ENCODE data around the gene CRYM. TPM values are rescaled to one million over a fixed set of nuclear protein-coding genes. Genes with fewer than 3 reads are reported as not detected.
A peak's percentile ranks its signal among the peaks of the same experiment; 100 is the strongest.
"Not testable (repeated sequence)": the region's sequence is repeated elsewhere in the genome, so short reads cannot be mapped to it uniquely, and the experiment has no call there.

Gene CRYM
- total RNA-seq (0.33 TPM), polyA plus RNA-seq (0.87 TPM)
- long read RNA-seq, donor 1 = 0 reads
- long read RNA-seq, donor 2 = 0 reads
- long read RNA-seq, donor 3 = 0 reads
- long read RNA-seq, donor 4 = 0 reads
- long read RNA-seq, donor 5 = 0 reads
- long read RNA-seq, donor 6 = 0 reads
- long read RNA-seq, donor 7 = 0 reads
- long read RNA-seq, donor 8 = 0 reads
- long read RNA-seq, donor 9 = 0 reads
- long read RNA-seq, donor 10 = 0 reads

GRCh38 chr16:21277927-21278706 lies at the start of gene CRYM:
CRYM (minus strand) TSS chr16:21278290; CDS start chr16:21278251, 39 bp downstream.
- peaks cover 0 to 7% of the 10 kb centered on the region in 2 donors for H3K4me1 ChIP-seq (ENCODE audit: control insufficient read depth in 2 of 2, insufficient read depth in 2 of 2, low read length in 2 of 2)
- WGBS = 2% methylated on average over 46 of the region's 46 CpGs
- no peaks in the 10 kb centered on the region for H3K9me3 ChIP-seq (ENCODE audit: control insufficient read depth in 2 of 2, insufficient read depth in 1 of 2, low read length in 1 of 2)
- no peak within 1 kb of the TSS for H3K27ac ChIP-seq (ENCODE audit: low read depth in 1 of 2, low read length in 1 of 2)
- no peak within 1 kb of the TSS for H3K4me3 ChIP-seq (ENCODE audit: low read length in 2 of 2)
- peaks cover 20 to 50% of the 10 kb centered on the region in 2 donors for H3K27me3 ChIP-seq (ENCODE audit: control insufficient read depth in 2 of 2, insufficient read depth in 1 of 2, low read length in 1 of 2)
- peak in 6 of 9 donors; percentile 23 to 63 (median 38) for DNase-seq (ENCODE audit: low read depth in 6 of 9, low spot score in 9 of 9)
- H3K36me3 ChIP-seq (ENCODE audit: control insufficient read depth in 2 of 2, insufficient read depth in 2 of 2, low read length in 1 of 2) = no peaks in the 10 kb centered on the region

- 99% methylated on average over 3 of the region's 3 CpGs for WGBS
- H3K4me1 ChIP-seq (ENCODE audit: control insufficient read depth in 2 of 2, insufficient read depth in 2 of 2, low read length in 2 of 2) = no peaks in the 10 kb centered on the region
- no peaks in the 10 kb centered on the region for H3K9me3 ChIP-seq (ENCODE audit: control insufficient read depth in 2 of 2, insufficient read depth in 1 of 2, low read length in 1 of 2)
- no peaks in the 10 kb centered on the region for H3K27me3 ChIP-seq (ENCODE audit: control insufficient read depth in 2 of 2, insufficient read depth in 1 of 2, low read length in 1 of 2)
- no peaks in the 10 kb centered on the region for H3K36me3 ChIP-seq (ENCODE audit: control insufficient read depth in 2 of 2, insufficient read depth in 2 of 2, low read length in 1 of 2)
- no peak overlapping the region for H3K4me3 ChIP-seq (ENCODE audit: low read length in 2 of 2)
- no peak for DNase-seq (ENCODE audit: low read depth in 6 of 9, low spot score in 9 of 9)
- H3K27ac ChIP-seq (ENCODE audit: low read depth in 1 of 2, low read length in 1 of 2) = no peak overlapping the region
Observed at GRCh38 chr16:21327046-21327445, 49.0 kb upstream of the CRYM start.

GRCh38 chr16:21326459-21326858 lies 48.4 kb upstream of the CRYM start:
- Histone ChIP-seq H3K36me3 (ENCODE audit: control insufficient read depth in 2 of 2, insufficient read depth in 2 of 2, low read length in 1 of 2) (no peaks in the 10 kb centered on the region), H3K27ac (ENCODE audit: low read depth in 1 of 2, low read length in 1 of 2) (no peak overlapping the region), H3K4me3 (ENCODE audit: low read length in 2 of 2) (no peak overlapping the region), H3K9me3 (ENCODE audit: control insufficient read depth in 2 of 2, insufficient read depth in 1 of 2, low read length in 1 of 2) (no peaks in the 10 kb centered on the region), H3K4me1 (ENCODE audit: control insufficient read depth in 2 of 2, insufficient read depth in 2 of 2, low read length in 2 of 2) (no peaks in the 10 kb centered on the region), H3K27me3 (ENCODE audit: control insufficient read depth in 2 of 2, insufficient read depth in 1 of 2, low read length in 1 of 2) (no peaks in the 10 kb centered on the region)
- DNase-seq (ENCODE audit: low read depth in 6 of 9, low spot score in 9 of 9) = no peak
- 99% methylated on average over 2 of the region's 2 CpGs for WGBS

GRCh38 chr16:21324267-21324666 lies 46.2 kb upstream of the CRYM start:
- H3K4me1 ChIP-seq (ENCODE audit: control insufficient read depth in 2 of 2, insufficient read depth in 2 of 2, low read length in 2 of 2) = no peaks in the 10 kb centered on the region
- no peak overlapping the region for H3K27ac ChIP-seq (ENCODE audit: low read depth in 1 of 2, low read length in 1 of 2)
- H3K9me3 ChIP-seq (ENCODE audit: control insufficient read depth in 2 of 2, insufficient read depth in 1 of 2, low read length in 1 of 2) = no peaks in the 10 kb centered on the region
- no peak overlapping the region for H3K4me3 ChIP-seq (ENCODE audit: low read length in 2 of 2)
- 95% methylated on average over 4 of the region's 4 CpGs for WGBS
- no peaks in the 10 kb centered on the region for H3K27me3 ChIP-seq (ENCODE audit: control insufficient read depth in 2 of 2, insufficient read depth in 1 of 2, low read length in 1 of 2)
- no peak for DNase-seq (ENCODE audit: low read depth in 6 of 9, low spot score in 9 of 9)
- H3K36me3 ChIP-seq (ENCODE audit: control insufficient read depth in 2 of 2, insufficient read depth in 2 of 2, low read length in 1 of 2) = no peaks in the 10 kb centered on the region

GRCh38 chr16:21322251-21322650 lies 44.2 kb upstream of the CRYM start:
- not testable (repeated sequence) for H3K9me3 ChIP-seq (ENCODE audit: control insufficient read depth in 2 of 2, insufficient read depth in 1 of 2, low read length in 1 of 2); H3K4me1 ChIP-seq (ENCODE audit: control insufficient read depth in 2 of 2, insufficient read depth in 2 of 2, low read length in 2 of 2); H3K4me3 ChIP-seq (ENCODE audit: low read length in 2 of 2); H3K36me3 ChIP-seq (ENCODE audit: control insufficient read depth in 2 of 2, insufficient read depth in 2 of 2, low read length in 1 of 2); H3K27ac ChIP-seq (ENCODE audit: low read depth in 1 of 2, low read length in 1 of 2); H3K27me3 ChIP-seq (ENCODE audit: control insufficient read depth in 2 of 2, insufficient read depth in 1 of 2, low read length in 1 of 2); DNase-seq (ENCODE audit: low read depth in 6 of 9, low spot score in 9 of 9)
- WGBS = 93% methylated on average over 2 of the region's 2 CpGs

- no peaks in the 10 kb centered on the region for H3K27me3 ChIP-seq (ENCODE audit: control insufficient read depth in 2 of 2, insufficient read depth in 1 of 2, low read length in 1 of 2)
- H3K4me1 ChIP-seq (ENCODE audit: control insufficient read depth in 2 of 2, insufficient read depth in 2 of 2, low read length in 2 of 2) = no peaks in the 10 kb centered on the region
- no peaks in the 10 kb centered on the region for H3K9me3 ChIP-seq (ENCODE audit: control insufficient read depth in 2 of 2, insufficient read depth in 1 of 2, low read length in 1 of 2)
- no peaks in the 10 kb centered on the region for H3K36me3 ChIP-seq (ENCODE audit: control insufficient read depth in 2 of 2, insufficient read depth in 2 of 2, low read length in 1 of 2)
- no peak for DNase-seq (ENCODE audit: low read depth in 6 of 9, low spot score in 9 of 9)
- 96% methylated on average over 6 of the region's 6 CpGs for WGBS
- H3K4me3 ChIP-seq (ENCODE audit: low read length in 2 of 2) = no peak overlapping the region
- H3K27ac ChIP-seq (ENCODE audit: low read depth in 1 of 2, low read length in 1 of 2) = no peak overlapping the region
Observed at GRCh38 chr16:21321736-21322135, 43.6 kb upstream of the CRYM start.

GRCh38 chr16:21314339-21314738 lies 36.2 kb upstream of the CRYM start:
- H3K4me1 ChIP-seq (ENCODE audit: control insufficient read depth in 2 of 2, insufficient read depth in 2 of 2, low read length in 2 of 2) = no peaks in the 10 kb centered on the region
- no peaks in the 10 kb centered on the region for H3K36me3 ChIP-seq (ENCODE audit: control insufficient read depth in 2 of 2, insufficient read depth in 2 of 2, low read length in 1 of 2)
- no peak overlapping the region for H3K27ac ChIP-seq (ENCODE audit: low read depth in 1 of 2, low read length in 1 of 2)
- no peaks in the 10 kb centered on the region for H3K9me3 ChIP-seq (ENCODE audit: control insufficient read depth in 2 of 2, insufficient read depth in 1 of 2, low read length in 1 of 2)
- H3K4me3 ChIP-seq (ENCODE audit: low read length in 2 of 2) = no peak overlapping the region
- H3K27me3 ChIP-seq (ENCODE audit: control insufficient read depth in 2 of 2, insufficient read depth in 1 of 2, low read length in 1 of 2) = no peaks in the 10 kb centered on the region
- DNase-seq (ENCODE audit: low read depth in 6 of 9, low spot score in 9 of 9) = no peak
- WGBS = 96% methylated on average over 1 of the region's 1 CpG

GRCh38 chr16:21312863-21313372 lies 34.8 kb upstream of the CRYM start:
- H3K9me3 ChIP-seq (ENCODE audit: control insufficient read depth in 2 of 2, insufficient read depth in 1 of 2, low read length in 1 of 2); H3K27me3 ChIP-seq (ENCODE audit: control insufficient read depth in 2 of 2, insufficient read depth in 1 of 2, low read length in 1 of 2); H3K27ac ChIP-seq (ENCODE audit: low read depth in 1 of 2, low read length in 1 of 2); H3K4me1 ChIP-seq (ENCODE audit: control insufficient read depth in 2 of 2, insufficient read depth in 2 of 2, low read length in 2 of 2); H3K4me3 ChIP-seq (ENCODE audit: low read length in 2 of 2); H3K36me3 ChIP-seq (ENCODE audit: control insufficient read depth in 2 of 2, insufficient read depth in 2 of 2, low read length in 1 of 2); DNase-seq (ENCODE audit: low read depth in 6 of 9, low spot score in 9 of 9): not testable (repeated sequence)
- WGBS = 98% methylated on average over 25 of the region's 25 CpGs

GRCh38 chr16:21312046-21312445 lies 34.0 kb upstream of the CRYM start:
- H3K27me3 ChIP-seq (ENCODE audit: control insufficient read depth in 2 of 2, insufficient read depth in 1 of 2, low read length in 1 of 2); H3K27ac ChIP-seq (ENCODE audit: low read depth in 1 of 2, low read length in 1 of 2); H3K9me3 ChIP-seq (ENCODE audit: control insufficient read depth in 2 of 2, insufficient read depth in 1 of 2, low read length in 1 of 2); H3K36me3 ChIP-seq (ENCODE audit: control insufficient read depth in 2 of 2, insufficient read depth in 2 of 2, low read length in 1 of 2); H3K4me1 ChIP-seq (ENCODE audit: control insufficient read depth in 2 of 2, insufficient read depth in 2 of 2, low read length in 2 of 2); H3K4me3 ChIP-seq (ENCODE audit: low read length in 2 of 2); DNase-seq (ENCODE audit: low read depth in 6 of 9, low spot score in 9 of 9): not testable (repeated sequence)
- WGBS = 90% methylated on average over 18 of the region's 18 CpGs

Data from thymus (tissue), 14 donors.